Mucosa of descending colon (tissue), 3 donors: ENCODE measurements around the gene RPLP2. TPM values are rescaled to one million over a fixed set of nuclear protein-coding genes. Genes with fewer than 3 reads are reported as not detected.

ENCODE experiments used
- ATAC-seq: fragments of 200-7000 bp; cut with Tn5 transposase; one replicate; pipeline ENCODE4 v1.9.1; 2020; ENCODE audit warnings: mild to moderate bottlenecking, moderate library complexity
- DNase-seq, 3 donors: peaks; one replicate each; pipeline ENCODE4 v3.0.0-alpha.2; 2020
- H3K36me3 ChIP-seq: fragments of 200-600 bp; one replicate; pipeline ENCODE4 v1.8.0; 2021; ENCODE audit warnings: low read depth, mild to moderate bottlenecking
- H3K4me1 ChIP-seq: fragments of 200-600 bp; one replicate; pipeline ENCODE4 v1.8.0; 2021; ENCODE audit warnings: low read depth, mild to moderate bottlenecking
- H3K4me3 ChIP-seq: fragments of 200-600 bp; one replicate; pipeline ENCODE4 v1.8.0; 2021; ENCODE audit warnings: mild to moderate bottlenecking
- H3K9me3 ChIP-seq: fragments of 200-600 bp; one replicate; pipeline ENCODE4 v1.8.0; 2021; ENCODE audit warnings: mild to moderate bottlenecking
- CTCF ChIP-seq: fragments of 200-600 bp; IDR thresholded peaks from one replicate; pipeline ENCODE4 v1.8.0; 2022; ENCODE audit warnings: antibody characterized with exemption, mild to moderate bottlenecking
- intact Hi-C, 2 donors: fragments of 100-400 bp; cut with DNase I in 1 of 2; cut with micrococcal nuclease in 1 of 2; formaldehyde crosslinking; loops; one replicate each; pipeline versions ENCODE4 v1.11.0 to v1.11.1; 2022; cut with DNase I, micrococcal nuclease
- total RNA-seq, 3 donors: library from RNA; stranded (reverse); fragmentation: NEBNext Ultra II Directional in 2 of 3; extraction: Animal tissue kit (Norgen Biotek cat#: 25700) in 2 of 3; gene quantifications; one replicate each; pipeline versions ENCODE4 v1.2.1 to v1.2.4, GENCODE V29; 2021 to 2023
- donor health status: DM: no; HTN: no; CAD: no; lungs with moderate emphysema.
- donor health status: DM: no; HTN: no; CAD: no.
- donor health status: DM: no; HTN: yes; CAD: no.

Gene RPLP2
- total RNA-seq, 3 donors from 2014 or later = 1,532 to 1,798 (median 1,652) TPM

- DNase-seq (peak; percentile 79 to 91 (median 83)), ATAC-seq (no peak)
- Histone ChIP-seq H3K4me1 (peaks cover 65% of the 10 kb centered on the region), H3K4me3 (no peak overlapping the region), H3K9me3 (no peaks in the 10 kb centered on the region), H3K36me3 (no peaks in the 10 kb centered on the region)
- intact Hi-C loops = no loop called here
- no peak for TF ChIP-seq CTCF
Measured at GRCh38 chr11:830295-831117, 20.7 kb downstream of the RPLP2 start.

- no peak for TF ChIP-seq CTCF
- H3K4me1 ChIP-seq = peaks cover 58% of the 10 kb centered on the region
- no peaks in the 10 kb centered on the region for H3K9me3 ChIP-seq
- DNase-seq (peak in 2 of 3 donors; percentile 50 to 63), ATAC-seq (no peak)
- no peaks in the 10 kb centered on the region for H3K36me3 ChIP-seq
- H3K4me3 ChIP-seq = no peak overlapping the region
- intact Hi-C loops = no loop called here
Measured at GRCh38 chr11:831118-831864, 21.5 kb downstream of the RPLP2 start.

GRCh38 chr11:831961-832528 lies 22.3 kb downstream of the RPLP2 start:
- intact Hi-C loops = no loop called here
- no peak overlapping the region for H3K4me3 ChIP-seq
- H3K36me3 ChIP-seq = no peaks in the 10 kb centered on the region
- no peak for TF ChIP-seq CTCF
- DNase-seq (peak in 1 of 3 donors; percentile 66), ATAC-seq (no peak)
- H3K4me1 ChIP-seq = peaks cover 52% of the 10 kb centered on the region
- no peaks in the 10 kb centered on the region for H3K9me3 ChIP-seq

- no peak for TF ChIP-seq CTCF
- peak; percentile 70 to 80 (median 78) for DNase-seq
- Histone ChIP-seq H3K9me3 (no peaks in the 10 kb centered on the region), H3K4me1 (peaks cover 54% of the 10 kb centered on the region), H3K36me3 (no peaks in the 10 kb centered on the region), H3K4me3 (peak within 1 kb of the TSS; percentile 46)
- ATAC-seq = peak; percentile 58
- intact Hi-C loops = no loop called here
Measured at GRCh38 chr11:832529-833113, 22.9 kb downstream of the RPLP2 start, which contains the start of gene CD151. TSS of gene CD151 (plus strand) at chr11:832952. CDS start at chr11:836070, 3,118 bp downstream.

GRCh38 chr11:833114-833791 lies 23.5 kb downstream of the RPLP2 start:
- intact Hi-C loops = no loop called here
- H3K36me3 ChIP-seq = no peaks in the 10 kb centered on the region
- H3K4me3 ChIP-seq = peak overlapping the region; percentile 46
- DNase-seq (peak; percentile 73 to 83 (median 81)), ATAC-seq (peak; percentile 59)
- H3K4me1 ChIP-seq = peaks cover 55% of the 10 kb centered on the region
- TF ChIP-seq CTCF = no peak
- H3K9me3 ChIP-seq = no peaks in the 10 kb centered on the region
